Upper lobe of left lung (tissue), 6 donors: ENCODE results near the gene ADGRL3. TPM values are rescaled to one million over a fixed set of nuclear protein-coding genes. Genes with fewer than 3 reads are reported as not detected.
A peak's percentile ranks its signal among the peaks of the same experiment; 100 is the strongest.

Source experiments
- ATAC-seq, 2 donors: fragments of 200-7000 bp; cut with Tn5 transposase; one replicate each; pipeline ENCODE4 v1.9.1; 2022; ENCODE audit warnings: mild to moderate bottlenecking in 2 of 2, moderate library complexity in 2 of 2; ENCODE audit not compliant: low FRiP score in 2 of 2
- DNase-seq, 2 donors: peaks; one replicate each; pipeline ENCODE4 v3.0.0-alpha.2; 2019 to 2020
- H3K27ac ChIP-seq, 4 donors: fragments of 200-600 bp; sonication (generic); one replicate each; pipeline ENCODE4 v1.5.1; 2016 to 2019
- H3K27me3 ChIP-seq, 4 donors: fragments of 200-600 bp; sonication (generic); one replicate each; pipeline ENCODE4 v1.5.1; 2017 to 2019
- H3K36me3 ChIP-seq, 4 donors: fragments of 200-600 bp; sonication (generic); one replicate each; pipeline ENCODE4 v1.5.1; 2016 to 2019
- H3K4me1 ChIP-seq, 4 donors: fragments of 200-600 bp; sonication (generic); one replicate each; pipeline ENCODE4 v1.5.1; 2018 to 2019
- H3K4me3 ChIP-seq, 4 donors: fragments of 200-600 bp; sonication (generic); one replicate each; pipeline ENCODE4 v1.5.1; 2017 to 2019; ENCODE audit warnings: mild to moderate bottlenecking in 2 of 4, moderate library complexity in 1 of 4
- H3K9me3 ChIP-seq, 4 donors: fragments of 200-600 bp; sonication (generic); one replicate each; pipeline ENCODE4 v1.5.1; 2018 to 2019
- CTCF ChIP-seq, 6 experiments: fragments of 450-650 bp in 4 of 6; fragments of 200-600 bp in 2 of 6; sonication (generic) in 2 of 6; IDR thresholded peaks; one replicate each; pipeline ENCODE4 v1.5.1; 2016 to 2019; ENCODE audit warnings: antibody characterized with exemption in 6 of 6
- EP300 ChIP-seq, 4 donors: sonication (generic); formaldehyde crosslinking; IDR thresholded peaks; one replicate each; pipeline ENCODE4 v1.5.1; 2017; ENCODE audit warnings: antibody characterized with exemption in 4 of 4, control low read depth in 2 of 4
- POLR2A ChIP-seq, 4 donors: fragments of 450-650 bp; IDR thresholded peaks; one replicate each; pipeline ENCODE4 v1.5.1; 2016 to 2017; ENCODE audit warnings: antibody characterized with exemption in 4 of 4, mild to moderate bottlenecking in 2 of 4
- POLR2AphosphoS5 ChIP-seq, 2 donors: sonication (generic); formaldehyde crosslinking; IDR thresholded peaks; one replicate each; pipeline ENCODE4 v1.5.1; 2017; ENCODE audit warnings: antibody characterized with exemption in 2 of 2
- WGBS, 2 donors: methylation state at CpG; one replicate each; pipeline ENCODE4 v1.1.5; 2017 to 2018; 5-methylcytosine and 5-hydroxymethylcytosine counted together
- total RNA-seq, 6 donors: library from RNA; depleted of rRNA in 4 of 6; stranded (reverse); fragments of >200 nt in 4 of 6; gene quantifications; one replicate each; pipeline versions ENCODE4 v1.1.0 to v1.2.1, GENCODE V29; 2016 to 2021
- donor health status: DM: no; HTN: no; CAD: no; lungs with moderate emphysema.
- donor health status: DM: no; HTN: yes; CAD: no; lungs with severe emphysema.

Gene ADGRL3
- total RNA-seq, 6 donors from 2014 or later = 1.0 to 8.5 (median 2.9) TPM

DNA sequence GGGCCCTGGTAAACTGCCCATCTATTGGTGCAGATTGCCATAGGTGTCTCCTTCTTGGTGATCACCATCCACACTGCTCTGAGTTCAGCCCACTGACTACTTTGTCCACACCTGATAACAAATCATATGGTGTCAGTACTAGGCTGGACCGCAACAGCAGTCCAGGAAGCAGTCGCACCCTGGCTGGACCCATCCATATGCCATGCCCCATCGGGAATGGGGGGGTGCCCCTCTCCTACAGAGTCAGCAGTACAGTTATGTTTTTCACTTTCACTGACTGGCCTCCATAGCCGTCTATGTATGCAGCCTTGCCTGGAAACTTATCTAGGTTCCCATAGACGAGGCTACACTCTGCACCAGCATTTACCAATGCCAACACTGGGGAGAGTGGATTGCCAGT lies 226.1 kb downstream of the ADGRL3 start:
- no peak for ATAC-seq
- TF ChIP-seq EP300 (IDR thresholded peaks at IDR 0.05) = no peak
- Histone ChIP-seq H3K27me3 (no peaks in the 10 kb centered on the region), H3K27ac (no peak overlapping the region), H3K4me1 (no peaks in the 10 kb centered on the region), H3K9me3 (no peaks in the 10 kb centered on the region), H3K4me3 (no peak overlapping the region), H3K36me3 (no peaks in the 10 kb centered on the region)
- no peak for DNase-seq
- 76 to 98% methylated on average over 5 of the region's 5 CpGs for WGBS, 2 donors

DNA sequence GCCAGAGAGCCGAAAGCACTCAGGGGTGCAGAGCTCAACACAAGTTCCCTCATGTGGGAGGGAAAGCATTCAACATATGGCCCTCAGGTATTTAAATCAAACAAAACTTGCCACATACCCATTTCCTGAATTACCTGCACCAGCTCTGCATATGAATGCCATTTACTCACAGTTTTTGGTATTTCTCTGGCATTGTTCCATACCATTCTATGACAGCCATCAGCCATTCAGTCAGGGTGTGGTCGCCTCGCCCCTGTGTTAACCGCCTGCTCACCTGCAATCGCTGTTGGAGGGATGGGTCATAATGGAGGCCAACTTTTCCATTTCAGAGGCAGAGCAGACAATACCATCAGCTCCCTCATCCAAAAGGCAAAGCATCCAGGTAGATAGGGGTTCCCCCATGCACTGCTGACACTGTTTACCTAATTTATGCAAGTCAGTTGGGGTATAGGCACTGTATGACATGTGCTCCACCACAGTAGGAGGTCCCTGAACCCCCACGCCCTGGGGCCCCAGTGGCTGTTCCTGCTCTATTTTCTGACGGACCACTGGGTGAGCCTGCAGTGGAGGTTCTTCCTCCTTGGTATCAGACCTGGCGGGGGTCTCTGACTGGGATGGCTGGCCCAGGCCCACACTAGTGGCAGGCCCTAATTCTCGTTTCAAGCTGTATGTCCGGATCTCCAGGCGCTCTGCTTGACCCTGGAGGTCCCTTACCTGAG lies 227.1 kb downstream of the ADGRL3 start:
- Histone ChIP-seq H3K4me1 (no peaks in the 10 kb centered on the region), H3K4me3 (no peak overlapping the region), H3K36me3 (no peaks in the 10 kb centered on the region), H3K27ac (no peak overlapping the region), H3K9me3 (no peaks in the 10 kb centered on the region), H3K27me3 (no peaks in the 10 kb centered on the region)
- DNase-seq (peak in 1 of 2 donors; percentile 6), ATAC-seq (no peak)
- WGBS, 2 donors = 92 to 96% methylated on average over 9 to 11 of the region's 11 CpGs
- TF ChIP-seq POLR2A (IDR thresholded peaks at IDR 0.05) (no peak), POLR2AphosphoS5 (IDR thresholded peaks at IDR 0.05) (no peak), EP300 (IDR thresholded peaks at IDR 0.05) (no peak), CTCF (IDR thresholded peaks at IDR 0.05) (no peak)

DNA sequence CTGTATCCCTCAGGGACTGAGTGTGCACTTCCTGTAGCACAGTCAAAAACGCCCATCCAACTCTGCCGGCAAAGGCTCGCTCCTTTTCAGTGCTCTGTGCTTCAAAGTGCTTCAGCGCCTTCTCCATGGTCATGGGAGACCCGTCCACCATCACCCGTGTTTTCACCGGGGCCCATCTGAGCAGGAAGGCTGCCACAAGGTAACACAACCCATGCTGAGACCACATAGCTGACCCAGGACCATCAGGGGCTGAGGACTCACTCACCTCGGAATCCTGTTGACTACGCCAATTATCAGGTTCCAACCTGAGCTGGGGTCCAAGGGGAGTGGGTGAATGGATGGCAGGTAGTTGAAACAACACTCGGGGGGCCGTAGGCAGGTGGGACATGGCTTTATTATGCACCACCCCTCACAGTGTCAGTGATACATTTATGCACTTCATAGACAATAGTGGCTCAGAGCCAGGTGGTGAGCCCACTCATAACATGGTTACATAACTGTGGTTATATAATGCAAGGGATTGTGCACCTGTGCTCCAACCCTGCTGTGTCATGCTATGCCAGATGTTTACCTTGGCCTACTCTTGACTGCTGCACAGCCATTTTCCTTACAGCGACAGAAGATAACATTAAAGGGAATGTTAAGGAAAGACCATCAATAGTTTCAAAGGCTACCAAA lies 227.8 kb downstream of the ADGRL3 start:
- Histone ChIP-seq H3K36me3 (no peaks in the 10 kb centered on the region), H3K9me3 (no peaks in the 10 kb centered on the region), H3K4me3 (no peak overlapping the region), H3K27me3 (no peaks in the 10 kb centered on the region), H3K4me1 (no peaks in the 10 kb centered on the region), H3K27ac (no peak overlapping the region)
- ATAC-seq = no peak
- no peak for DNase-seq
- 87 to 90% methylated on average over 12 of the region's 12 CpGs for WGBS, 2 donors
- no peak for TF ChIP-seq EP300 (IDR thresholded peaks at IDR 0.05)
- TF ChIP-seq POLR2A (IDR thresholded peaks at IDR 0.05) = no peak
- TF ChIP-seq POLR2AphosphoS5 (IDR thresholded peaks at IDR 0.05) = no peak

DNA sequence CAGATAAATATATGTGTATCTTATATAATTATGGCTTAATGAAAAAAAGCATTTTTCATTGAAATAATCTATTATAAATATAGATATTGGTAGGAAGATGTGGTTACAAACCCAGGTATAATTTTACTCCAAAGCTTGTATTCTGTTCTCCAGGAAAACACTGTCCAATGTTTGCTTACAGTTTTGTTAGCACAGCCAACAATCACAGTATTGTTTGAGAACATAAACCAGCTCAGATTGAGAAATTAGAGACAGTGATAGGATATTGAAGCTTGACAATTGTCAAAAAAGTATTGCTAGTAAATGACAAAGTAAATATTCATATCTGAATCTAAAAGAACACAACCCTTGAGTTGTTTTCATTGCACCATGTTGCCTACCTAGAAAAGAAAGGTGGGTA lies 228.8 kb downstream of the ADGRL3 start:
- no peaks in the 10 kb centered on the region for H3K36me3 ChIP-seq
- no peaks in the 10 kb centered on the region for H3K4me1 ChIP-seq
- no peak for TF ChIP-seq EP300 (IDR thresholded peaks at IDR 0.05)
- TF ChIP-seq POLR2AphosphoS5 (IDR thresholded peaks at IDR 0.05) = no peak
- no peak for TF ChIP-seq POLR2A (IDR thresholded peaks at IDR 0.05)
- no peak for TF ChIP-seq CTCF (IDR thresholded peaks at IDR 0.05)
- no peaks in the 10 kb centered on the region for H3K27me3 ChIP-seq
- DNase-seq (no peak), ATAC-seq (no peak)
- H3K27ac ChIP-seq = no peak overlapping the region
- no peaks in the 10 kb centered on the region for H3K9me3 ChIP-seq
- no peak overlapping the region for H3K4me3 ChIP-seq

DNA sequence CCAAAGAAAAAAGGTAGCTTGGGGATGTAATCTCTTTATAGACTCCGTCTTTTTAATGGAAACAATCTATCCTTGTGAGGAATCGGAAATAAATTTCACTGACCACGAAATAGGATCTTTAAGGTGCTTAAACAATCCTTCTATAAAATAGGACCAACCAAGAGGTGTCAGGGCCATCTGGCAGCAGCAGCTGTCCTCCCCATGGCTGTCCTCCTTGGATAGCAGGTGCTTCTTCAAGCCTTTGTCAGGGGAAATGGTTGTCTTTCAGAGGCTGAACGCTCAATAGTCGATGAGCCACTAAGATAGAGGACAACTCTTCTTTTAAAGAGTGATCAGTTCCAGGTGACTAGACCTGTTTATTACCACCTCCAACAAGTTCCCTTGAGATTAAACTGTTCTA lies 231.0 kb downstream of the ADGRL3 start:
- no peaks in the 10 kb centered on the region for H3K27me3 ChIP-seq
- H3K4me1 ChIP-seq = no peaks in the 10 kb centered on the region
- DNase-seq (no peak), ATAC-seq (no peak)
- no peak for TF ChIP-seq CTCF (IDR thresholded peaks at IDR 0.05)
- TF ChIP-seq POLR2AphosphoS5 (IDR thresholded peaks at IDR 0.05) = no peak
- TF ChIP-seq POLR2A (IDR thresholded peaks at IDR 0.05) = no peak
- no peak for TF ChIP-seq EP300 (IDR thresholded peaks at IDR 0.05)
- no peaks in the 10 kb centered on the region for H3K36me3 ChIP-seq
- H3K9me3 ChIP-seq = no peaks in the 10 kb centered on the region
- no peak overlapping the region for H3K27ac ChIP-seq
- 92% methylated on average over 5 of the region's 5 CpGs for WGBS, 2 donors
- H3K4me3 ChIP-seq = no peak overlapping the region

- ATAC-seq = no peak
Observed at GRCh38 chr4:61437923-61438322, 237.8 kb downstream of the ADGRL3 start.

More at GRCh38 chr4:61437923-61438322, 237.8 kb downstream of the ADGRL3 start:
- Histone ChIP-seq H3K4me3 (no peak overlapping the region), H3K36me3 (no peaks in the 10 kb centered on the region), H3K27me3 (no peaks in the 10 kb centered on the region), H3K9me3 (no peaks in the 10 kb centered on the region), H3K4me1 (no peaks in the 10 kb centered on the region), H3K27ac (no peak overlapping the region)
- no peak for TF ChIP-seq POLR2A (IDR thresholded peaks at IDR 0.05)
- TF ChIP-seq POLR2AphosphoS5 (IDR thresholded peaks at IDR 0.05) = no peak
- TF ChIP-seq CTCF (IDR thresholded peaks at IDR 0.05) = no peak
- no peak for TF ChIP-seq EP300 (IDR thresholded peaks at IDR 0.05)
- DNase-seq = no peak
